Stimulated activated CD4-positive, alpha-beta T cell treated with anti-CD3 and anti-CD28 coated beads, Interleukin-2, amount 100 ng/mL, for 4 hours (primary cell): ENCODE measurements around the gene TRAF7.
A peak's percentile ranks its signal among the peaks of the same experiment; 100 is the strongest.

Source experiments
- DNase-seq: peaks from one replicate; pipeline ENCODE4 v3.0.0-alpha.2; 2020; ENCODE audit warnings: low read depth

Gene TRAF7

DNA sequence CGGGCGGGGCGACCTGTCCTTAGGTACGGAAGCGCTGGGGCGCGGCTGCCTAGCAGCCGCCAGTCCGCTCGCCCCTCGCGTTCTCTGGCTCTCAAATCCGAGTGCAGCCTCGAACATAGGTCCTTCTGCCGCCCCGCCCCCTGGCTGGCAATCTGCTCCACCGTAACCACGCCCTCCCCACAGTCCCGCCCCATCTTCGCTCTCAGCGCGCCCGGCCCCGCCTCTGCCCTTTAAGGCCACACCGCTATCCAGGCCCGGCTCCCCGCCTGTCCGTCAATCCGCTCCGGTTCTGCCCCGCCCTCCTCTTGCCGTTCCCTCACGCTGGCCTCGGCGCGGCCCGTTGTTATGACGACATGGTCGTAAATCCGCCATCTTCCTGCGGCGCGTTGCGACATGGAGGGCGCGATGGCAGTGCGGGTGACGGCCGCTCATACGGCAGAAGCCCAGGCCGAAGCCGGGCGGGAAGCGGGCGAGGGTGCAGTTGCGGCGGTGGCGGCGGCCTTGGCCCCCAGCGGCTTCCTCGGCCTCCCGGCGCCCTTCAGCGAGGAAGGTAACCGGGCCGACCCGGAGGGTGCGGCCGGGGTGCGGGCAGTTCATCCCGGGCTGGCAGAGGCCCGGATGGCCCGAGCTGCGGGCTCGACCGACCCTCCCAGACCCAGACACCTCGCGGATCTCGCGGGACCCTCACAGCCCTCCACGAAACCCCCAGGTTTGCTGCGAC, 67.8 kb downstream of the TRAF7 start, which contains the start of gene E4F1:
Gene E4F1, plus strand, starts transcription at position 371 of the 721 bp plus-strand sequence. Its CDS starts 23 bp downstream, at position 394.
- DNase-seq: peak; percentile 98

DNA sequence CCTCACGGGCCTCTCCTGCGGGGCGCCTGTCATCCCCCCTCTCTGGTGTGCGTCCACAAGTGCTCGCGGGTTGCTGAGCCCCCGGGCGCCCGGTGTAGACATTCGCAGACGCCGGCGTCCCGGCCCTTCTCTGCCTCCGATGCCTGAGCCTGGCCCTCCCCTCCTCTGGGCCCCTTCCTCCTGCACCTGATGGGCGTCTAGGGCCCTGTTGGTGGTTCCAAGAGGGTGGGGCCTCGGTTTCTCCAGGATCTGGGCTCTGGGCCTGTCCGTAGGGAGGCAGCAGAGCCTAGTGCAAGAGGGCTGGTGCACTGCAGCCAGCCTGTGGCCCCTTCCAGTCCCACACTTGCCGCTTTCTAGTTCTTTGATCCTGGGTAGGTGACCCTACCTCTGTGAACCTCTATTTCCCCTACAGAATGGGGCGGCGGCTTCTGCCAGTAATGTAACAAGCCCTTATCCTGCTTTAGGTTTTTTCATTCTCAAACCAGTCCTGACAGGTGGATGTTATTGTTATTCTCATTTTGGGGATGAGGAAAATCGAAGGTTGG, 68.4 kb downstream of the TRAF7 start:
- DNase-seq: no peak

DNA sequence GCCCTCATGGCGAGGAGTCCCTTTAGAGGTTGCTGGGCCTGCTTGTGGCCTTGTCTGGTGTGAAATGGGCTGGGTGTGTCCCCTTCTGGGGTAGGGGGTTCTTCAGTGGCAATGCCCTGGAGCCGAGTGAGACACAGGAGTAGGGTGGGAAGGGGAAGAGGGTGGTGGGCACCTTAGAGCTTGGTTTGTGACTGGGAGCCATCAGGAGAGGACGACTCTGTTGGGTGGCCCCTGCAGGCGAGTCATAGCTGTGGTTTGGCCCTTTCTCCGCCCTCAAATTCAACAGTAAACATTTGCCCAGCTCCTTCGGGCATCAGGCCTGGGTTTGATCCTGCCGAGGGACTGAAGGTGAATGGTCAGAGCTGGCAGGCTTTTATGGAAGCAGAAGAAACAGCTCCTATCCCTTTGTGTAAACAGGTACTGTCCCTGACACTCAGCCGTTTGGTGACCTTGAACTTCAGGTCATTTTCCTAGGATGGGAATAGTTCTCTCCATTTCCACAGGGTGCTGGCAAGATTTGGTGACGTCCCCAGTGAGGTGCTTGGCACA, 70.7 kb downstream of the TRAF7 start:
- no peak for DNase-seq

DNA sequence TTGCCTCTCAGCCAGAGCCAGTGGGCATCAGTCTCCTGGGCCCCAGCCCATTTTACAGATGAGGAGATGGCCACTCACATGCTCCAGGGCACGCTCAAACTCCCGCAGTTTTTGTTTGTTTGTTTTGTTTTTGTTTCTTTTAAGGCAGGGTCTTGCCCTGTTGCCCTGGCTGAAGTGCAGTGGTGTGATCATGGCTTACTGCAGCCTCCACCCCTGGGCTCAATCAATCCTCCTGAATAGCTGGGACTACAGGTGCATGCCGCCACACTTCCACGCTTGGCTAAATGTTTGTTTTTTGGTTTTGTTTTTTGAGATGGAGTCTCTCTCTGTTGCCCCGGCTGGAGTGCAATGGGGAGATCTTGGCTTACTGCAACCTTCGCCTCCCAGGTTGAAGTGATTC, 71.3 kb downstream of the TRAF7 start:
- DNase-seq: no peak
